Measurements from ENCODE around the gene ZNF524. TPM values are rescaled to one million over a fixed set of nuclear protein-coding genes. Genes with fewer than 3 reads are reported as not detected.

Gene ZNF524
- total and polyA plus RNA-seq, 4 donors: 13.2 to 38.8 (median 15.4) TPM

DNA sequence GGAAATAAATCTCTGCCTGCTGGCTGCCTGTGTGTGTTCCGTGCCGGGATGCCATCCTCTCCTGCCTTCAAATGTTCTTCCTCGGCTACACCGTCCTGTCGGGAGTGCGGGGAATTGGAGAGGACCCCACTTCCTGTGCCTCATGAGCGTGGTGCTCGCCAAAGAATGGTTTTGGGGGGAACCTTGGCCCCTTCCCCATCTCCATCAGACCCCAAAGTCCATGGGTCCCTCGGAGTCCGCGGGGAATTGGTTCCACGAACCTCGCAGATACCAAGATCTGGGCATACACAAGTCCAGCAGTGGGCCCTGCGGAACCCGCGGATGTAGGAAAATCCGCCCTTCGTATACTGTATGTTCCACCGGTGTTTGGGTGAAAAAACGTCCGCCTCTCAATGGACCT lies 3.0 kb downstream of the ZNF524 start:
- DNase-seq (no peak), ATAC-seq (ENCODE audit: low FRiP score) (no peak)
- Histone ChIP-seq H3K36me3 (ENCODE audit: control insufficient read depth in 1 of 2, insufficient read depth in 2 of 2, low read length in 1 of 2) (no peaks in the 10 kb centered on the region), H3K27me3 (ENCODE audit: control insufficient read depth in 1 of 2, insufficient read depth in 2 of 2, low read length in 1 of 2) (no peaks in the 10 kb centered on the region), H3K4me3 (ENCODE audit: low read length in 2 of 2) (no peak overlapping the region), H3K4me1 (ENCODE audit: control insufficient read depth in 1 of 2, insufficient read depth in 2 of 2, low read length in 2 of 2) (no peaks in the 10 kb centered on the region), H3K27ac (ENCODE audit: low read depth in 1 of 2, low read length in 2 of 2) (no peak overlapping the region), H3K9me3 (ENCODE audit: control insufficient read depth, low read length) (no peaks in the 10 kb centered on the region)
- WGBS, 2 donors: 86 to 87% methylated on average over 21 of the region's 21 CpGs
- intact Hi-C loops (cut with DNase I): no loop called here

- Histone ChIP-seq H3K4me3 (ENCODE audit: low read length in 2 of 2) (no peak overlapping the region), H3K9me3 (ENCODE audit: control insufficient read depth, low read length) (no peaks in the 10 kb centered on the region), H3K27me3 (ENCODE audit: control insufficient read depth in 1 of 2, insufficient read depth in 2 of 2, low read length in 1 of 2) (no peaks in the 10 kb centered on the region), H3K4me1 (ENCODE audit: control insufficient read depth in 1 of 2, insufficient read depth in 2 of 2, low read length in 2 of 2) (no peaks in the 10 kb centered on the region), H3K36me3 (ENCODE audit: control insufficient read depth in 1 of 2, insufficient read depth in 2 of 2, low read length in 1 of 2) (no peaks in the 10 kb centered on the region), H3K27ac (ENCODE audit: low read depth in 1 of 2, low read length in 2 of 2) (no peak overlapping the region)
- intact Hi-C loops (cut with DNase I): no loop called here
- ATAC-seq (ENCODE audit: low FRiP score) (no peak), DNase-seq (no peak)
- 69 to 70% methylated on average over 22 of the region's 22 CpGs for WGBS, 2 donors
These were observed 3.6 kb downstream of the ZNF524 start for GRCh38 chr19:55603581-55604292.

DNA sequence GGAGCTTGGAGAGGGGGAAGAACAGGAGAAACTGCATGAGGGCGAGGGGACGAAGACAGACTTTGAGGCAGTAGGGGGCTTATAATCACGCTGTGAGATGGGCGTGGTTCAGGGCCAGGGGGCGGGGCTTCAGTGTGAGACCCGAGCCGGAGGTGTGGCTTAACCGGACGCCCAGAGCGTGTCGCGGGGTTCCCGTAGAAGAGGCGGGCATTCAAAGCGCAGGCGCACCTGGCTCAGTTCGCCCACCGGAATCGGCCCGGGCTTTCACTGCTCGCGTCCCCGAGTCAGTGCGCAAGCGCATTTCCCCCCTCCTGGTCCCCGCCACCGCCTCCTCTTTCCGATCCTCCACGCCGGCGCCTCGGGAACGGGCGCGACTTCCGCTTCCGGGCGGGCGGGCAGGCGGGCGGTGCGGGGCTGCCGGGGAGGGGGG lies 5.1 kb downstream of the ZNF524 start:
- peak; percentile 99 to 100 for DNase-seq
- peaks cover 0 to 1% of the 10 kb centered on the region in 2 donors for H3K36me3 ChIP-seq (ENCODE audit: control insufficient read depth in 1 of 2, insufficient read depth in 2 of 2, low read length in 1 of 2)
- intact Hi-C loops (cut with DNase I): loop anchor here in 1 of 2 donors (5.0 kb wide), 1 partner anchor 88 kb away; no protein-coding TSS in a partner anchor
- 1% methylated on average over 29 to 43 of the region's 43 CpGs for WGBS, 2 donors
- no peaks in the 10 kb centered on the region for H3K9me3 ChIP-seq (ENCODE audit: control insufficient read depth, low read length)
- no peaks in the 10 kb centered on the region for H3K4me1 ChIP-seq (ENCODE audit: control insufficient read depth in 1 of 2, insufficient read depth in 2 of 2, low read length in 2 of 2)
- ATAC-seq (ENCODE audit: low FRiP score): peak; percentile 91
- H3K27ac ChIP-seq (ENCODE audit: low read depth in 1 of 2, low read length in 2 of 2): peak overlapping the region in 1 of 2 donors; percentile 77
- H3K27me3 ChIP-seq (ENCODE audit: control insufficient read depth in 1 of 2, insufficient read depth in 2 of 2, low read length in 1 of 2): no peaks in the 10 kb centered on the region
- peak overlapping the region; percentile 69 to 81 for H3K4me3 ChIP-seq (ENCODE audit: low read length in 2 of 2)

GRCh38 chr19:55605637-55606470 lies 5.8 kb downstream of the ZNF524 start, which contains the start of gene ZNF865:
Gene ZNF865, plus strand, starts transcription at chr19:55605647. Its CDS starts 7,972 bp downstream, at chr19:55613619.
- Histone ChIP-seq H3K36me3 (ENCODE audit: control insufficient read depth in 1 of 2, insufficient read depth in 2 of 2, low read length in 1 of 2) (peaks cover 0 to 1% of the 10 kb centered on the region in 2 donors), H3K27ac (ENCODE audit: low read depth in 1 of 2, low read length in 2 of 2) (peak within 1 kb of the TSS; percentile 67 to 77), H3K9me3 (ENCODE audit: control insufficient read depth, low read length) (no peaks in the 10 kb centered on the region), H3K4me3 (ENCODE audit: low read length in 2 of 2) (peak within 1 kb of the TSS; percentile 69 to 81), H3K4me1 (ENCODE audit: control insufficient read depth in 1 of 2, insufficient read depth in 2 of 2, low read length in 2 of 2) (no peaks in the 10 kb centered on the region), H3K27me3 (ENCODE audit: control insufficient read depth in 1 of 2, insufficient read depth in 2 of 2, low read length in 1 of 2) (no peaks in the 10 kb centered on the region)
- WGBS, 2 donors: 1% methylated on average over 33 to 44 of the region's 44 CpGs
- DNase-seq: peak; percentile 76 to 90
- intact Hi-C loops (cut with DNase I): loop anchor here (1.0 to 5.0 kb wide), 2 partner anchors 89 to 90 kb away; no protein-coding TSS in a partner anchor
- peak; percentile 58 for ATAC-seq (ENCODE audit: low FRiP score)

GRCh38 chr19:55606471-55606787 lies 6.3 kb downstream of the ZNF524 start:
- no peaks in the 10 kb centered on the region for H3K27me3 ChIP-seq (ENCODE audit: control insufficient read depth in 1 of 2, insufficient read depth in 2 of 2, low read length in 1 of 2)
- peak overlapping the region in 1 of 2 donors; percentile 69 for H3K4me3 ChIP-seq (ENCODE audit: low read length in 2 of 2)
- H3K4me1 ChIP-seq (ENCODE audit: control insufficient read depth in 1 of 2, insufficient read depth in 2 of 2, low read length in 2 of 2): no peaks in the 10 kb centered on the region
- intact Hi-C loops (cut with DNase I): loop anchor here (1.0 to 5.0 kb wide), 2 partner anchors 89 to 90 kb away; no protein-coding TSS in a partner anchor
- no peaks in the 10 kb centered on the region for H3K9me3 ChIP-seq (ENCODE audit: control insufficient read depth, low read length)
- H3K27ac ChIP-seq (ENCODE audit: low read depth in 1 of 2, low read length in 2 of 2): peak overlapping the region in 1 of 2 donors; percentile 20
- 18 to 20% methylated on average over 12 of the region's 12 CpGs for WGBS, 2 donors
- H3K36me3 ChIP-seq (ENCODE audit: control insufficient read depth in 1 of 2, insufficient read depth in 2 of 2, low read length in 1 of 2): peaks cover 0 to 1% of the 10 kb centered on the region in 2 donors
- DNase-seq (no peak), ATAC-seq (ENCODE audit: low FRiP score) (no peak)

- no peak overlapping the region for H3K27ac ChIP-seq (ENCODE audit: low read depth in 1 of 2, low read length in 2 of 2)
- intact Hi-C loops (cut with DNase I): loop anchor here (1.0 to 5.0 kb wide), 2 partner anchors 90 to 91 kb away; no protein-coding TSS in a partner anchor
- no peak overlapping the region for H3K4me3 ChIP-seq (ENCODE audit: low read length in 2 of 2)
These were observed 6.7 kb downstream of the ZNF524 start for GRCh38 chr19:55606817-55607216.

DNA sequence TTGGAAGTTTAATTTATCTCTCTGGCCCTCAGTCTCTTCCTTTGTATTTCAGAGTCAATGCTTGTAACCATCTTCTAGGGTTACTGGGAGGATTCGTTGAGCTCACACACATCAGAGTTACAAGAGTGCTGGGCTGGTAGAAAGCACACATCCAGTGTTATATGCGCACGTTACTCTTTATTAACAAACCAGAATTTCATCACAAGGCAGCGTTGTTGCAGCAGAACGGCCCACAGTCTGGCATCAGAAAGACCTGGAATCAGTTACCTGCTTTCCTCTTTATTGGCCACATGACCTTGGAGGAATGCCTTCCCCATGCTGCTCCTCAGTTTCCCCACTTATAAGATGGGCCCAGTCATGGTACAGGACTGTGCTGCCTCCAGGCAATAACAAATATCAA lies 9.2 kb downstream of the ZNF524 start:
- no peak overlapping the region for H3K27ac ChIP-seq (ENCODE audit: low read depth in 1 of 2, low read length in 2 of 2)
- no peaks in the 10 kb centered on the region for H3K4me1 ChIP-seq (ENCODE audit: control insufficient read depth in 1 of 2, insufficient read depth in 2 of 2, low read length in 2 of 2)
- no peak overlapping the region for H3K4me3 ChIP-seq (ENCODE audit: low read length in 2 of 2)
- intact Hi-C loops (cut with DNase I): loop anchor here in 1 of 2 donors (5.0 kb wide), 1 partner anchor 92 kb away; no protein-coding TSS in a partner anchor
- no peak for DNase-seq
- WGBS, 2 donors: 95% methylated on average over 5 of the region's 5 CpGs
- H3K27me3 ChIP-seq (ENCODE audit: control insufficient read depth in 1 of 2, insufficient read depth in 2 of 2, low read length in 1 of 2): no peaks in the 10 kb centered on the region
- no peaks in the 10 kb centered on the region for H3K9me3 ChIP-seq (ENCODE audit: control insufficient read depth, low read length)
- no peak for ATAC-seq (ENCODE audit: low FRiP score)
- peaks cover 0 to 1% of the 10 kb centered on the region in 2 donors for H3K36me3 ChIP-seq (ENCODE audit: control insufficient read depth in 1 of 2, insufficient read depth in 2 of 2, low read length in 1 of 2)

More at GRCh38 chr19:55606817-55607216, 6.7 kb downstream of the ZNF524 start:
- H3K36me3 ChIP-seq (ENCODE audit: control insufficient read depth in 1 of 2, insufficient read depth in 2 of 2, low read length in 1 of 2): peaks cover 0 to 1% of the 10 kb centered on the region in 2 donors
- DNase-seq: no peak
- H3K9me3 ChIP-seq (ENCODE audit: control insufficient read depth, low read length): no peaks in the 10 kb centered on the region
- H3K4me1 ChIP-seq (ENCODE audit: control insufficient read depth in 1 of 2, insufficient read depth in 2 of 2, low read length in 2 of 2): no peaks in the 10 kb centered on the region
- WGBS, 2 donors: 76 to 77% methylated on average over 9 of the region's 9 CpGs
- no peak for ATAC-seq (ENCODE audit: low FRiP score)
- H3K27me3 ChIP-seq (ENCODE audit: control insufficient read depth in 1 of 2, insufficient read depth in 2 of 2, low read length in 1 of 2): no peaks in the 10 kb centered on the region

GRCh38 chr19:55611300-55611982 lies 11.4 kb downstream of the ZNF524 start:
- DNase-seq: no peak
- WGBS, 2 donors: 68 to 70% methylated on average over 15 of the region's 15 CpGs
- Histone ChIP-seq H3K27ac (ENCODE audit: low read depth in 1 of 2, low read length in 2 of 2) (no peak overlapping the region), H3K9me3 (ENCODE audit: control insufficient read depth, low read length) (no peaks in the 10 kb centered on the region), H3K4me3 (ENCODE audit: low read length in 2 of 2) (no peak overlapping the region), H3K4me1 (ENCODE audit: control insufficient read depth in 1 of 2, insufficient read depth in 2 of 2, low read length in 2 of 2) (no peaks in the 10 kb centered on the region), H3K27me3 (ENCODE audit: control insufficient read depth in 1 of 2, insufficient read depth in 2 of 2, low read length in 1 of 2) (no peaks in the 10 kb centered on the region), H3K36me3 (ENCODE audit: control insufficient read depth in 1 of 2, insufficient read depth in 2 of 2, low read length in 1 of 2) (peaks cover 0 to 6% of the 10 kb centered on the region in 2 donors)
- intact Hi-C loops (cut with DNase I): no loop called here
- ATAC-seq (ENCODE audit: low FRiP score): no peak
